ENCODE results near the gene EML2. TPM values are rescaled to one million over a fixed set of nuclear protein-coding genes. Genes with fewer than 3 reads are reported as not detected.

Gene EML2
- total RNA-seq, 1 experiment from 2014 or later: 110 TPM

GRCh38 chr19:45607071-45608029, 31.8 kb downstream of the EML2 start:
- H3K9me3 Mint-ChIP-seq (ENCODE audit: unreplicated experiment): no peaks in the 10 kb centered on the region
- peak overlapping the region; percentile 80 for H3K27ac Mint-ChIP-seq (ENCODE audit: low read depth, unreplicated experiment)
- H3K27me3 Mint-ChIP-seq (ENCODE audit: insufficient read depth, unreplicated experiment): peaks cover 7% of the 10 kb centered on the region
- TF ChIP-seq CTCF (IDR thresholded peaks at IDR 0.05; ENCODE audit: unreplicated experiment): peak; percentile 74
- peaks cover 48% of the 10 kb centered on the region for H3K36me3 Mint-ChIP-seq (ENCODE audit: insufficient read depth, unreplicated experiment)
- intact Hi-C loops (cut with micrococcal nuclease): loop anchor here (1.0 to 10.0 kb wide), 2 partner anchors 35 to 77 kb away; no protein-coding TSS in a partner anchor
- ChIA-PET CTCF (interaction anchor here (0.5 to 5.6 kb wide), 20 partner anchors 9 to 1570 kb away, joined by 3 to 99 read pairs (median 4); partner anchors contain the start of genes EML2 and IGFL2), POLR2A (interaction anchor here (0.7 to 3.0 kb wide), 2 partner anchors 23 to 34 kb away, joined by 3 to 18 read pairs; no protein-coding TSS in a partner anchor)
- H3K4me3 Mint-ChIP-seq (ENCODE audit: unreplicated experiment): no peak overlapping the region
- DNase-seq (ENCODE audit: unreplicated experiment): peak; percentile 77
- BruUV-seq (replicated peaks): no TSS peak
- H3K4me1 Mint-ChIP-seq (ENCODE audit: insufficient read depth, unreplicated experiment): peaks cover 8% of the 10 kb centered on the region

GRCh38 chr19:45601524-45602374, 37.4 kb downstream of the EML2 start, which contains the start of gene GPR4:
Gene GPR4, minus strand, starts transcription at chr19:45602212. Its CDS starts 10,346 bp downstream, at chr19:45591866.
- Mint-ChIP-seq H3K27ac (ENCODE audit: low read depth, unreplicated experiment) (no peak within 1 kb of the TSS), H3K4me3 (ENCODE audit: unreplicated experiment) (peak within 1 kb of the TSS; percentile 4), H3K27me3 (ENCODE audit: insufficient read depth, unreplicated experiment) (peaks cover 63% of the 10 kb centered on the region), H3K9me3 (ENCODE audit: unreplicated experiment) (no peaks in the 10 kb centered on the region), H3K36me3 (ENCODE audit: insufficient read depth, unreplicated experiment) (peaks cover 1% of the 10 kb centered on the region), H3K4me1 (ENCODE audit: insufficient read depth, unreplicated experiment) (peaks cover 17% of the 10 kb centered on the region)
- TF ChIP-seq CTCF (IDR thresholded peaks at IDR 0.05; ENCODE audit: unreplicated experiment): no peak
- intact Hi-C loops (cut with micrococcal nuclease): loop anchor here (10.0 kb wide), 1 partner anchor 83 kb away; no protein-coding TSS in a partner anchor
- POLR2A ChIA-PET: no interaction called here
- no peak for DNase-seq (ENCODE audit: unreplicated experiment)
- BruUV-seq (replicated peaks): no TSS peak
- CTCF ChIA-PET: interaction anchor here (1.2 kb wide), 1 partner anchor 11 kb away, joined by 3 read pairs; no protein-coding TSS in a partner anchor

- peaks cover 69% of the 10 kb centered on the region for H3K27me3 Mint-ChIP-seq (ENCODE audit: insufficient read depth, unreplicated experiment)
- TF ChIP-seq CTCF (IDR thresholded peaks at IDR 0.05; ENCODE audit: unreplicated experiment): no peak
- intact Hi-C loops (cut with micrococcal nuclease): loop anchor here (10.0 kb wide), 1 partner anchor 84 kb away; no protein-coding TSS in a partner anchor
- no peak for DNase-seq (ENCODE audit: unreplicated experiment)
- no peak overlapping the region for H3K4me3 Mint-ChIP-seq (ENCODE audit: unreplicated experiment)
- H3K36me3 Mint-ChIP-seq (ENCODE audit: insufficient read depth, unreplicated experiment): no peaks in the 10 kb centered on the region
- peaks cover 17% of the 10 kb centered on the region for H3K4me1 Mint-ChIP-seq (ENCODE audit: insufficient read depth, unreplicated experiment)
- H3K27ac Mint-ChIP-seq (ENCODE audit: low read depth, unreplicated experiment): no peak overlapping the region
- CTCF ChIA-PET: interaction anchor here (1.2 kb wide), 1 partner anchor 12 kb away, joined by 3 read pairs; no protein-coding TSS in a partner anchor
- no TSS peak for BruUV-seq (replicated peaks)
- POLR2A ChIA-PET: no interaction called here
- no peaks in the 10 kb centered on the region for H3K9me3 Mint-ChIP-seq (ENCODE audit: unreplicated experiment)
These were observed 38.1 kb downstream of the EML2 start for GRCh38 chr19:45601115-45601514.
